Head of caudate nucleus (tissue), 42 donors: ENCODE results near the gene CUL3.

Source experiments
- DNase-seq, 42 donors: peaks; one replicate each; pipeline versions ENCODE4 v3.0.0 to v3.0.0-alpha.2; 2020 to 2021; ENCODE audit warnings: mixed read lengths in 7 of 42
- intact Hi-C: fragments of 100-400 bp; cut with DNase I; formaldehyde crosslinking; loops from one replicate; pipeline ENCODE4 v1.15.0; 2022

CUL3 gene

GRCh38 chr2:224442071-224442967 lies 142.8 kb downstream of the CUL3 start:
- intact Hi-C loops: no loop called here

GRCh38 chr2:224440988-224441387 lies 144.2 kb downstream of the CUL3 start:
- no peak for DNase-seq
- intact Hi-C loops: no loop called here

More at GRCh38 chr2:224442071-224442967, 142.8 kb downstream of the CUL3 start:
- no peak for DNase-seq

GRCh38 chr2:224438726-224439125 lies 146.4 kb downstream of the CUL3 start:
- intact Hi-C loops: no loop called here
- DNase-seq: no peak

- DNase-seq: no peak
- intact Hi-C loops: no loop called here
Observed at GRCh38 chr2:224436634-224437033, 148.5 kb downstream of the CUL3 start.

- intact Hi-C loops: no loop called here
- no peak for DNase-seq
Observed at GRCh38 chr2:224434618-224435017, 150.5 kb downstream of the CUL3 start.

GRCh38 chr2:224433442-224433841 lies 151.7 kb downstream of the CUL3 start:
- intact Hi-C loops: no loop called here
- DNase-seq: no peak

- intact Hi-C loops: no loop called here
- peak in 9 of 42 donors; percentile 16 to 53 (median 28) for DNase-seq
Observed at GRCh38 chr2:224432003-224432579, 153.1 kb downstream of the CUL3 start.

- intact Hi-C loops: no loop called here
- no peak for DNase-seq
Observed at GRCh38 chr2:224429441-224429810, 155.7 kb downstream of the CUL3 start.

GRCh38 chr2:224428787-224429440 lies 156.2 kb downstream of the CUL3 start:
- no peak for DNase-seq
- intact Hi-C loops: no loop called here

- intact Hi-C loops: no loop called here
- no peak for DNase-seq
Observed at GRCh38 chr2:224427471-224427870, 157.7 kb downstream of the CUL3 start.

- intact Hi-C loops: no loop called here
Observed at GRCh38 chr2:224426656-224427055, 158.5 kb downstream of the CUL3 start.

GRCh38 chr2:224421065-224421464 lies 164.1 kb downstream of the CUL3 start:
- DNase-seq: no peak
- intact Hi-C loops: no loop called here

More at GRCh38 chr2:224426656-224427055, 158.5 kb downstream of the CUL3 start:
- no peak for DNase-seq
